ENCODE data around the gene AFAP1.

The AFAP1 gene

GRCh38 chr4:7841071-7841470 lies 98.6 kb downstream of the AFAP1 start:
- DNase-seq (ENCODE audit: low read depth): no peak

GRCh38 chr4:7839856-7840255 lies 99.8 kb downstream of the AFAP1 start:
- DNase-seq (ENCODE audit: low read depth): no peak

GRCh38 chr4:7838136-7838782 lies 101.4 kb downstream of the AFAP1 start:
- no peak for DNase-seq (ENCODE audit: low read depth)

- no peak for DNase-seq (ENCODE audit: low read depth)
Observed at GRCh38 chr4:7837597-7838135, 102.0 kb downstream of the AFAP1 start.

- no peak for DNase-seq (ENCODE audit: low read depth)
Observed at GRCh38 chr4:7831858-7832730, 107.6 kb downstream of the AFAP1 start.

- no peak for DNase-seq (ENCODE audit: low read depth)
Observed at GRCh38 chr4:7831330-7831729, 108.3 kb downstream of the AFAP1 start.

- no peak for DNase-seq (ENCODE audit: low read depth)
Observed at GRCh38 chr4:7830747-7831146, 108.9 kb downstream of the AFAP1 start.

GRCh38 chr4:7829652-7830580 lies 109.7 kb downstream of the AFAP1 start:
- no peak for DNase-seq (ENCODE audit: low read depth)

- no peak for DNase-seq (ENCODE audit: low read depth)
Observed at GRCh38 chr4:7828793-7829301, 110.8 kb downstream of the AFAP1 start.

- peak; percentile 28 for DNase-seq (ENCODE audit: low read depth)
Observed at GRCh38 chr4:7828011-7828720, 111.5 kb downstream of the AFAP1 start.

- DNase-seq (ENCODE audit: low read depth): no peak
Observed at GRCh38 chr4:7827566-7827965, 112.1 kb downstream of the AFAP1 start.

- DNase-seq (ENCODE audit: low read depth): no peak
Observed at GRCh38 chr4:7826909-7827306, 112.8 kb downstream of the AFAP1 start.

GRCh38 chr4:7826176-7826908 lies 113.3 kb downstream of the AFAP1 start:
- no peak for DNase-seq (ENCODE audit: low read depth)

- no peak for DNase-seq (ENCODE audit: low read depth)
Observed at GRCh38 chr4:7824218-7824617, 115.4 kb downstream of the AFAP1 start.

- DNase-seq (ENCODE audit: low read depth): no peak
Observed at GRCh38 chr4:7823416-7823824, 116.2 kb downstream of the AFAP1 start.

GRCh38 chr4:7822877-7823276 lies 116.8 kb downstream of the AFAP1 start:
- DNase-seq (ENCODE audit: low read depth): no peak

- no peak for DNase-seq (ENCODE audit: low read depth)
Observed at GRCh38 chr4:7822137-7822505, 117.5 kb downstream of the AFAP1 start.

GRCh38 chr4:7821245-7822136 lies 118.2 kb downstream of the AFAP1 start:
- DNase-seq (ENCODE audit: low read depth): no peak

- no peak for DNase-seq (ENCODE audit: low read depth)
Observed at GRCh38 chr4:7820031-7820818, 119.4 kb downstream of the AFAP1 start.

All from stimulated activated CD4-positive, alpha-beta T cell treated with anti-CD3 and anti-CD28 coated beads, Interleukin-2, amount 100 ng/mL, for 4 hours (primary cell).